ENCODE measurements around the gene CD200. TPM values are rescaled to one million over a fixed set of nuclear protein-coding genes. Genes with fewer than 3 reads are reported as not detected.
A peak's percentile ranks its signal among the peaks of the same experiment; 100 is the strongest.

Gene CD200
- total and polyA plus RNA-seq, 2 experiments from 2014 or later, result 5.4 to 11.6 TPM

GRCh38 chr3:112307557-112307956, 25.4 kb upstream of the CD200 start:
- H3K4me3 ChIP-seq, result no peak overlapping the region
- TF ChIP-seq CTCF (IDR thresholded peaks at IDR 0.05; ENCODE audit: low read depth, low read length), result no peak
- H3K27ac ChIP-seq, result no peak overlapping the region
- no peaks in the 10 kb centered on the region for H3K9me3 ChIP-seq (ENCODE audit: low read depth)
- no peaks in the 10 kb centered on the region for H3K27me3 ChIP-seq
- no peaks in the 10 kb centered on the region for H3K36me3 ChIP-seq
- peaks cover 25% of the 10 kb centered on the region for H3K4me1 ChIP-seq (ENCODE audit: low read depth)
- DNase-seq (ENCODE audit: low read depth in 1 of 2, low spot score in 1 of 2), result no peak

- Histone ChIP-seq H3K4me1 (ENCODE audit: low read depth) (peaks cover 22% of the 10 kb centered on the region), H3K4me3 (no peak overlapping the region), H3K27me3 (no peaks in the 10 kb centered on the region), H3K9me3 (ENCODE audit: low read depth) (no peaks in the 10 kb centered on the region), H3K36me3 (no peaks in the 10 kb centered on the region), H3K27ac (peak overlapping the region; percentile 28)
- peak; percentile 76 to 90 for DNase-seq (ENCODE audit: low read depth in 1 of 2, low spot score in 1 of 2)
- no peak for TF ChIP-seq CTCF (IDR thresholded peaks at IDR 0.05; ENCODE audit: low read depth, low read length)
Observed at GRCh38 chr3:112308151-112308911, 24.6 kb upstream of the CD200 start.

GRCh38 chr3:112314649-112315048, 18.3 kb upstream of the CD200 start:
- DNase-seq (ENCODE audit: low read depth in 1 of 2, low spot score in 1 of 2), result no peak
- no peaks in the 10 kb centered on the region for H3K36me3 ChIP-seq
- no peaks in the 10 kb centered on the region for H3K27me3 ChIP-seq
- H3K9me3 ChIP-seq (ENCODE audit: low read depth), result no peaks in the 10 kb centered on the region
- H3K4me1 ChIP-seq (ENCODE audit: low read depth), result peaks cover 10% of the 10 kb centered on the region
- TF ChIP-seq CTCF (IDR thresholded peaks at IDR 0.05; ENCODE audit: low read depth, low read length), result no peak
- no peak overlapping the region for H3K4me3 ChIP-seq
- no peak overlapping the region for H3K27ac ChIP-seq

GRCh38 chr3:112315791-112316190, 17.2 kb upstream of the CD200 start:
- Histone ChIP-seq H3K4me3 (no peak overlapping the region), H3K27me3 (no peaks in the 10 kb centered on the region), H3K9me3 (ENCODE audit: low read depth) (no peaks in the 10 kb centered on the region), H3K4me1 (ENCODE audit: low read depth) (peaks cover 22% of the 10 kb centered on the region), H3K27ac (no peak overlapping the region), H3K36me3 (no peaks in the 10 kb centered on the region)
- DNase-seq (ENCODE audit: low read depth in 1 of 2, low spot score in 1 of 2), result no peak
- TF ChIP-seq CTCF (IDR thresholded peaks at IDR 0.05; ENCODE audit: low read depth, low read length), result no peak

- no peak for DNase-seq (ENCODE audit: low read depth in 1 of 2, low spot score in 1 of 2)
- Histone ChIP-seq H3K4me3 (no peak overlapping the region), H3K36me3 (no peaks in the 10 kb centered on the region), H3K9me3 (ENCODE audit: low read depth) (no peaks in the 10 kb centered on the region), H3K4me1 (ENCODE audit: low read depth) (peaks cover 37% of the 10 kb centered on the region), H3K27me3 (no peaks in the 10 kb centered on the region), H3K27ac (peak overlapping the region; percentile 57)
- no peak for TF ChIP-seq CTCF (IDR thresholded peaks at IDR 0.05; ENCODE audit: low read depth, low read length)
Observed at GRCh38 chr3:112319516-112320276, 13.3 kb upstream of the CD200 start.

All from cardiac muscle cell (in vitro differentiated cells and primary cell).